Activated T-helper 1 cell treated with Interleukin-2 at 50 U/mL for 16 hours (primary cell): Measurements from ENCODE around the gene ZSWIM8.
A peak's percentile ranks its signal among the peaks of the same experiment; 100 is the strongest.

Experiments used
- DNase-seq: peaks from one replicate; pipeline ENCODE4 v3.0.0-alpha.2; 2020; ENCODE audit warnings: low read depth

ZSWIM8 gene

GRCh38 chr10:73797324-73798025 is 12.1 kb downstream of the ZSWIM8 start:
- no peak for DNase-seq

GRCh38 chr10:73798087-73798486 is 12.7 kb downstream of the ZSWIM8 start:
- DNase-seq, result no peak

- DNase-seq, result no peak
Observed at GRCh38 chr10:73798927-73799560, 13.6 kb downstream of the ZSWIM8 start.

- no peak for DNase-seq
Observed at GRCh38 chr10:73799899-73800559, 14.6 kb downstream of the ZSWIM8 start.

- no peak for DNase-seq
Observed at GRCh38 chr10:73800560-73801252, 15.3 kb downstream of the ZSWIM8 start.

GRCh38 chr10:73801253-73801590 is 15.8 kb downstream of the ZSWIM8 start:
- no peak for DNase-seq

GRCh38 chr10:73802276-73802991 is 17.0 kb downstream of the ZSWIM8 start:
- DNase-seq, result no peak

- DNase-seq, result no peak
Observed at GRCh38 chr10:73803680-73804286, 18.4 kb downstream of the ZSWIM8 start.

- no peak for DNase-seq
Observed at GRCh38 chr10:73806176-73806950, 21.0 kb downstream of the ZSWIM8 start.

GRCh38 chr10:73807471-73807870 is 22.1 kb downstream of the ZSWIM8 start:
- no peak for DNase-seq

GRCh38 chr10:73808021-73808815 is 22.8 kb downstream of the ZSWIM8 start:
- DNase-seq, result no peak

GRCh38 chr10:73809061-73809818 is 23.8 kb downstream of the ZSWIM8 start:
- no peak for DNase-seq

GRCh38 chr10:73810358-73810734 is 24.9 kb downstream of the ZSWIM8 start:
- DNase-seq, result no peak

- DNase-seq, result peak; percentile 56
Observed at GRCh38 chr10:73810735-73811465, 25.5 kb downstream of the ZSWIM8 start.

GRCh38 chr10:73812657-73813056 is 27.3 kb downstream of the ZSWIM8 start:
- DNase-seq, result no peak

GRCh38 chr10:73813333-73813732 is 27.9 kb downstream of the ZSWIM8 start:
- DNase-seq, result no peak

- no peak for DNase-seq
Observed at GRCh38 chr10:73814276-73814895, 29.0 kb downstream of the ZSWIM8 start.
